Adrenal gland (tissue), 12 donors: ENCODE results near the gene LRRC25. TPM values are rescaled to one million over a fixed set of nuclear protein-coding genes. Genes with fewer than 3 reads are reported as not detected.

Experiments
- DNase-seq, 7 donors: peaks; one replicate each; pipeline ENCODE4 v3.0.0-alpha.2; 2019 to 2020
- H3K27ac ChIP-seq, 5 donors: fragments of 200-600 bp; sonication (generic) in 4 of 5; 1 replicate in 3 of 5; 2 replicates in 2 of 5; pipeline versions ENCODE4 v1.5.1 to v1.8.0; 2016 to 2020; ENCODE audit warnings: mild to moderate bottlenecking in 1 of 5
- H3K27me3 ChIP-seq: fragments of 200-600 bp; 2 replicates; pipeline ENCODE4 v1.8.0; 2021
- H3K36me3 ChIP-seq, 2 donors: fragments of 200-600 bp; replicated peaks in 1 of 2; 1 replicate in 1 of 2; 2 replicates in 1 of 2; pipeline versions ENCODE4 v1.5.1 to v1.8.0; 2018 to 2022
- H3K4me1 ChIP-seq, 2 donors: fragments of 200-600 bp; replicated peaks in 1 of 2; 1 replicate in 1 of 2; 2 replicates in 1 of 2; pipeline versions ENCODE4 v1.5.1 to v1.8.0; 2018 to 2021
- H3K4me3 ChIP-seq, 4 donors: fragments of 200-600 bp; sonication (generic) in 3 of 4; one replicate each; pipeline ENCODE4 v1.5.1; 2016 to 2018
- H3K9me3 ChIP-seq, 3 donors: fragments of 200-600 bp; sonication (generic) in 1 of 3; replicated peaks in 1 of 3; 1 replicate in 2 of 3; 2 replicates in 1 of 3; pipeline versions ENCODE4 v1.5.1 to v1.8.0; 2016 to 2021
- CTCF ChIP-seq, 6 experiments: fragments of 450-650 bp in 4 of 6; fragments of 200-600 bp in 2 of 6; sonication (generic) in 1 of 6; IDR thresholded peaks; 1 replicate in 5 of 6; 2 replicates in 1 of 6; pipeline versions ENCODE4 v1.5.1 to v1.8.0; 2016 to 2021; ENCODE audit warnings: antibody characterized with exemption in 6 of 6, mild to moderate bottlenecking in 2 of 6, moderate library complexity in 1 of 6
- POLR2A ChIP-seq, 2 donors: fragments of 450-650 bp; IDR thresholded peaks; one replicate each; pipeline ENCODE4 v1.6.1; 2017; ENCODE audit warnings: antibody characterized with exemption in 2 of 2, mild to moderate bottlenecking in 2 of 2, moderate library complexity in 1 of 2
- WGBS, 4 donors: extraction: QIAGEN DNeasy Blood & Tissue Kit in 2 of 4; methylation state at CpG; one replicate each; pipeline versions ENCODE4 v1.1.5 to v1.1.7; 2013 to 2017; 5-methylcytosine and 5-hydroxymethylcytosine counted together
- intact Hi-C, 2 donors: fragments of 100-400 bp; cut with DNase I; formaldehyde crosslinking; loops; one replicate each; pipeline versions ENCODE4 v1.14.1 to v1.15.0; 2022 to 2023
- polyA plus RNA-seq, 3 donors: library from polyadenylated mRNA; stranded (reverse); fragments of 200-250 nt in 2 of 3; fragments of 350-450 nt in 1 of 3; fragmentation: Illumina TruSeq in 1 of 3; extraction: RNeasy Lipid Tissue Mini Kit (QIAGEN cat#74804) in 1 of 3; gene quantifications; one replicate each; pipeline ENCODE4 v1.2.3, GENCODE V29; 2013 to 2014
- total RNA-seq, 9 donors: library from RNA; depleted of rRNA in 4 of 9; stranded (reverse); fragments of >200 nt in 4 of 9; fragments of 120-200 nt in 1 of 9; fragmentation: NEBNext Ultra II Directional in 1 of 9; extraction: Animal tissue kit (Norgen Biotek cat#: 25700) in 1 of 9; gene quantifications; one replicate each; pipeline versions ENCODE4 v1.1.0 to v1.2.4, GENCODE V29; 2013 to 2023
- donor health status: healthy with polysubstance abuse.
- donor health status: Bipolar disorder and iron deficiency.
- donor health status: DM: yes; HTN: yes; CAD: no.
- donor health status: DM: no; HTN: no; CAD: no.
- donor health status: DM: no; HTN: no; CAD: no.
- donor health status: DM: yes; HTN: yes; CAD: no.

The LRRC25 gene
- total and polyA plus RNA-seq, 12 donors, result 1.5 to 38.2 (median 17.0) TPM

- H3K4me3 ChIP-seq, result peak overlapping the region in 2 of 4 donors; percentile 50 to 77
- peak in 6 of 7 donors; percentile 51 to 80 (median 67) for DNase-seq
- peak overlapping the region in 4 of 5 donors; percentile 25 to 86 (median 76) for H3K27ac ChIP-seq
- H3K9me3 ChIP-seq, result no peaks in the 10 kb centered on the region
- no peaks in the 10 kb centered on the region for H3K27me3 ChIP-seq
- 7 to 13% (median 9%) methylated on average over 20 to 59 of the region's 59 CpGs; no CpG with 5 or more reads in 1 of the 4 donors for WGBS, 4 donors
- TF ChIP-seq POLR2A (IDR thresholded peaks at IDR 0.05), result no peak
- TF ChIP-seq CTCF (IDR thresholded peaks at IDR 0.05), result peak in 1 of 6 experiments; percentile 3
- H3K4me1 ChIP-seq, result peaks cover 22 to 43% of the 10 kb centered on the region in 2 donors
- intact Hi-C loops, result no loop called here
- no peaks in the 10 kb centered on the region for H3K36me3 ChIP-seq
Measured at GRCh38 chr19:18433015-18433691, 35.7 kb upstream of the LRRC25 start.

GRCh38 chr19:18432275-18433014 lies 35.0 kb upstream of the LRRC25 start:
- H3K27ac ChIP-seq, result peak overlapping the region in 3 of 5 donors; percentile 70 to 86 (median 83)
- peak overlapping the region in 2 of 4 donors; percentile 50 to 77 for H3K4me3 ChIP-seq
- H3K27me3 ChIP-seq, result no peaks in the 10 kb centered on the region
- TF ChIP-seq POLR2A (IDR thresholded peaks at IDR 0.05), result no peak
- no peak for TF ChIP-seq CTCF (IDR thresholded peaks at IDR 0.05)
- 21 to 51% (median 45%) methylated on average over 5 to 13 of the region's 13 CpGs for whole genome bisulfite sequencing, 4 donors
- no peaks in the 10 kb centered on the region for H3K36me3 ChIP-seq
- peak in 2 of 7 donors; percentile 32 to 35 for DNase-seq
- intact Hi-C loops, result no loop called here
- peaks cover 21 to 37% of the 10 kb centered on the region in 2 donors for H3K4me1 ChIP-seq
- H3K9me3 ChIP-seq, result no peaks in the 10 kb centered on the region

GRCh38 chr19:18431351-18432197 lies 34.2 kb upstream of the LRRC25 start:
- H3K27ac ChIP-seq, result peak overlapping the region in 1 of 5 donors; percentile 17
- 77 to 95% (median 83%) methylated on average over 4 to 34 of the region's 34 CpGs for WGBS, 4 donors
- intact Hi-C loops, result no loop called here
- H3K4me3 ChIP-seq, result no peak overlapping the region
- no peaks in the 10 kb centered on the region for H3K9me3 ChIP-seq
- H3K27me3 ChIP-seq, result no peaks in the 10 kb centered on the region
- H3K36me3 ChIP-seq, result no peaks in the 10 kb centered on the region
- TF ChIP-seq CTCF (IDR thresholded peaks at IDR 0.05) (no peak), POLR2A (IDR thresholded peaks at IDR 0.05) (no peak)
- peak in 4 of 7 donors; percentile 2 to 53 (median 34) for DNase-seq
- peaks cover 15 to 35% of the 10 kb centered on the region in 2 donors for H3K4me1 ChIP-seq
